MM.1S (cell line): ENCODE results near the gene CNGA1.
"Not testable (repeated sequence)": the region's sequence is repeated elsewhere in the genome, so short reads cannot be mapped to it uniquely, and the experiment has no call there.

Experiments
- DNase-seq: peaks from one replicate; pipeline ENCODE4 v3.0.0-alpha.2; 2015
- H2AFZ ChIP-seq: fragments of 300-600 bp; sonication (generic); 2 replicates; pipeline ENCODE4 v1.6.0; 2016; ENCODE audit warnings: antibody characterized with exemption, low read length
- H3F3A ChIP-seq: fragments of 300-600 bp; sonication (generic); 2 replicates; pipeline ENCODE4 v1.6.1; 2016; ENCODE audit warnings: mild to moderate bottlenecking, antibody characterized with exemption, low read length, moderate library complexity, mixed read lengths; ENCODE audit not compliant: insufficient read depth
- H3K27ac ChIP-seq: fragments of 300-600 bp; sonication (generic); 2 replicates; pipeline ENCODE4 v1.5.1; 2016; ENCODE audit warnings: mild to moderate bottlenecking, low read length
- H3K27me3 ChIP-seq: fragments of 300-600 bp; sonication (generic); replicated peaks from 2 replicates; pipeline ENCODE4 v1.6.0; 2016; ENCODE audit warnings: low read length; ENCODE audit not compliant: insufficient read depth
- H3K36me3 ChIP-seq: fragments of 300-600 bp; sonication (generic); replicated peaks from 2 replicates; pipeline ENCODE4 v1.6.1; 2016; ENCODE audit warnings: mild to moderate bottlenecking, low read length, mixed read lengths; ENCODE audit not compliant: insufficient read depth
- H3K4me1 ChIP-seq: fragments of 300-600 bp; sonication (generic); 2 replicates; pipeline ENCODE4 v1.6.1; 2016; ENCODE audit warnings: low read length, mixed read lengths
- H3K4me2 ChIP-seq: fragments of 300-600 bp; sonication (generic); 2 replicates; pipeline ENCODE4 v1.6.0; 2016; ENCODE audit warnings: low read depth, low read length
- H3K4me3 ChIP-seq: fragments of 300-600 bp; sonication (generic); 2 replicates; pipeline ENCODE4 v1.5.1; 2016; ENCODE audit warnings: low read length, mixed read lengths
- H3K79me2 ChIP-seq: fragments of 300-600 bp; sonication (generic); 2 replicates; pipeline ENCODE4 v1.6.1; 2016; ENCODE audit warnings: mixed run types, low read length, mixed read lengths
- H3K9ac ChIP-seq: fragments of 300-600 bp; sonication (generic); 2 replicates; pipeline ENCODE4 v1.6.1; 2016; ENCODE audit warnings: low read length, mixed read lengths
- H3K9me2 ChIP-seq: fragments of 300-600 bp; sonication (generic); replicated peaks from 2 replicates; pipeline ENCODE4 v1.6.1; 2016; ENCODE audit warnings: mild to moderate bottlenecking, low read length, mixed read lengths; ENCODE audit not compliant: insufficient read depth
- H3K9me3 ChIP-seq: fragments of 300-600 bp; sonication (generic); replicated peaks from 2 replicates; pipeline ENCODE4 v1.6.1; 2016; ENCODE audit warnings: mild to moderate bottlenecking, low read length, mixed read lengths; ENCODE audit not compliant: insufficient read depth
- H4K20me1 ChIP-seq: fragments of 300-600 bp; sonication (generic); 2 replicates; pipeline ENCODE4 v1.6.1; 2016; ENCODE audit warnings: mild to moderate bottlenecking, low read length, moderate library complexity, mixed read lengths; ENCODE audit not compliant: insufficient read depth
- EZH2 ChIP-seq: fragments of 300-600 bp; sonication (generic); optimal IDR thresholded peaks from 2 replicates; pipeline ENCODE3; 2017; ENCODE audit warnings: low read depth, mild to moderate bottlenecking, antibody characterized with exemption, low read length, mixed read lengths
- EZH2phosphoT487 ChIP-seq: fragments of 300-600 bp; sonication (generic); IDR thresholded peaks from 2 replicates; pipeline ENCODE4 v1.6.1; 2018; ENCODE audit warnings: antibody characterized with exemption, low read length
- TF ChIP-seq, protein P1 (sequence below): fragments of 300-600 bp; sonication (generic); IDR thresholded peaks from 2 replicates; pipeline ENCODE4 v1.5.1; 2016; ENCODE audit warnings: antibody characterized with exemption, low read length, mixed read lengths

CNGA1 gene

DNA sequence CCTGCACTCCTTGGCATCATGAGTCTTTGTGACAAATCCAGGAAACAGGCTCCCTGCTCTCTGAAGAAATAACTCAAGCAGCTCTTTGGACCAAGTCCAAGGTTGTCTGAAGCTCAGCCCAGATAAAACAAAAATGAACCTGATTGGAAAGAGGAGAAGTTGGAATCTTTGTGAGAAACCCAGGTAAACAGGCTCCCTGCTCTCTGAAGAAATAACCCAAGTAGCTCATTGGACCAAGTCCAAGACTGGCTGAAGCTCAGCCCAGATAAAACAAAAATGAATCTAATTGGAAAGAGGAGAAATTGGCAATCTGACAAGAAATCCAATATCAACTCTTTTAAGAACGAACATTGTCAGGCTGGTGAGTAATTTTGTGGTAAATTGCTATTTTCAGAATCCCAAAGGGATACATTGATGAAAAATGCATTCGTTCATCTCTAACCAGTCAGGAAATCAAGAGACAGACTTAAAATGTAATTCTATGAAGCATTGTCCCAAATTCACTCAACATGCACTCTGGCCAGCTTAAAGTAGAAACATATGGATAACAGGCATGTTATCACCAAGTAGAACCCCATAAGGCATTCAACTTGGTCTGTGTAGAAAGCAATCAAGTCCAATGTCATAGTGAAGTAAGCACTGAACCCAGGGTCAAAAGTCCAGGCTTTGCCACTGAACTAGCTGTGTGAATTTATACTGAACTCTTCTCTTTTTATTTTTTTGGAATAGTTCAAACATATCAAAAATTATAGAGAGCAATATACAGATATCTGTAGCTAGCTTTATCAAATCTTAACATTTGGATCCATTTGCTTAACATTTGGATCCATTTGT is 85.3 kb downstream of the CNGA1 start:
- Histone ChIP-seq H3K9ac (no peak overlapping the region), H3K4me2 (no peak overlapping the region), H3K4me3 (no peak overlapping the region), H3K27ac (no peak overlapping the region), H3K9me3 (no peaks in the 10 kb centered on the region), H3K9me2 (no peaks in the 10 kb centered on the region), H3K27me3 (no peaks in the 10 kb centered on the region), H3K36me3 (no peaks in the 10 kb centered on the region), H3K79me2 (no peaks in the 10 kb centered on the region), H2AFZ (no peak overlapping the region), H4K20me1 (no peaks in the 10 kb centered on the region), H3F3A (no peaks in the 10 kb centered on the region), H3K4me1 (no peaks in the 10 kb centered on the region)
- DNase-seq = no peak
- no peak for TF ChIP-seq EZH2phosphoT487
- TF ChIP-seq, protein P1, sequence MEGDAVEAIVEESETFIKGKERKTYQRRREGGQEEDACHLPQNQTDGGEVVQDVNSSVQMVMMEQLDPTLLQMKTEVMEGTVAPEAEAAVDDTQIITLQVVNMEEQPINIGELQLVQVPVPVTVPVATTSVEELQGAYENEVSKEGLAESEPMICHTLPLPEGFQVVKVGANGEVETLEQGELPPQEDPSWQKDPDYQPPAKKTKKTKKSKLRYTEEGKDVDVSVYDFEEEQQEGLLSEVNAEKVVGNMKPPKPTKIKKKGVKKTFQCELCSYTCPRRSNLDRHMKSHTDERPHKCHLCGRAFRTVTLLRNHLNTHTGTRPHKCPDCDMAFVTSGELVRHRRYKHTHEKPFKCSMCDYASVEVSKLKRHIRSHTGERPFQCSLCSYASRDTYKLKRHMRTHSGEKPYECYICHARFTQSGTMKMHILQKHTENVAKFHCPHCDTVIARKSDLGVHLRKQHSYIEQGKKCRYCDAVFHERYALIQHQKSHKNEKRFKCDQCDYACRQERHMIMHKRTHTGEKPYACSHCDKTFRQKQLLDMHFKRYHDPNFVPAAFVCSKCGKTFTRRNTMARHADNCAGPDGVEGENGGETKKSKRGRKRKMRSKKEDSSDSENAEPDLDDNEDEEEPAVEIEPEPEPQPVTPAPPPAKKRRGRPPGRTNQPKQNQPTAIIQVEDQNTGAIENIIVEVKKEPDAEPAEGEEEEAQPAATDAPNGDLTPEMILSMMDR = no peak
- no peak for TF ChIP-seq EZH2

GRCh38 chr4:47929682-47930201 is 86.7 kb downstream of the CNGA1 start:
- Histone ChIP-seq H3K36me3 (no peaks in the 10 kb centered on the region), H3K4me2 (no peak overlapping the region), H3K9me2 (no peaks in the 10 kb centered on the region), H3K4me1 (no peaks in the 10 kb centered on the region), H3K27ac (no peak overlapping the region), H3K4me3 (no peak overlapping the region), H3K9me3 (no peaks in the 10 kb centered on the region), H3K27me3 (no peaks in the 10 kb centered on the region), H3K9ac (no peak overlapping the region), H3F3A (no peaks in the 10 kb centered on the region), H3K79me2 (no peaks in the 10 kb centered on the region), H4K20me1 (no peaks in the 10 kb centered on the region), H2AFZ (no peak overlapping the region)
- TF ChIP-seq EZH2phosphoT487 = no peak
- TF ChIP-seq, protein P1 = no peak
- no peak for TF ChIP-seq EZH2
- no peak for DNase-seq

- H3K36me3 ChIP-seq = no peaks in the 10 kb centered on the region
- H3F3A ChIP-seq = no peaks in the 10 kb centered on the region
- H3K9ac ChIP-seq = no peak overlapping the region
- H4K20me1 ChIP-seq = no peaks in the 10 kb centered on the region
- no peaks in the 10 kb centered on the region for H3K27me3 ChIP-seq
- H3K27ac ChIP-seq = no peak overlapping the region
- H3K9me3 ChIP-seq = no peaks in the 10 kb centered on the region
- TF ChIP-seq EZH2 (no peak), EZH2phosphoT487 (no peak)
- TF ChIP-seq, protein P1 = peak; percentile 84
- no peaks in the 10 kb centered on the region for H3K9me2 ChIP-seq
- H3K4me3 ChIP-seq = no peak overlapping the region
- H3K79me2 ChIP-seq = no peaks in the 10 kb centered on the region
- peak overlapping the region; percentile 22 for H3K4me2 ChIP-seq
- no peak overlapping the region for H2AFZ ChIP-seq
- no peaks in the 10 kb centered on the region for H3K4me1 ChIP-seq
- DNase-seq = peak; percentile 65
These were observed 89.7 kb downstream of the CNGA1 start for GRCh38 chr4:47926667-47927258.

DNA sequence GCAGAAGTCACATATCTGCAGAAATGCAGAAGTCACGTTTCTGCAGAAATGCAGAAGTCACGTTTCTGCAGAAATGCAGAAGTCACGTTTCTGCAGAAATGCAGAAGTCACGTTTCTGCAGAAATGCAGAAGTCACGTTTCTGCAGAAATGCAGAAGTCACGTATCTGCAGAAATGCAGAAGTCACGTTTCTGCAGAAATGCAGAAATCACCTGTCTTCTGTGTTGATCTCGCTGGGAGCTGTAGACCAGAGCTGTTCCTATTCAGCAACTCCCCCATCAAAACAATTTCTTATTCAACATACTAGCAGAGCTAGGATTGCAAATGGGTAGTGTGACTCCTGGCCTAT is 93.2 kb downstream of the CNGA1 start:
- H3K4me3 ChIP-seq, H3K9me3 ChIP-seq, H3F3A ChIP-seq, H3K27ac ChIP-seq, H3K79me2 ChIP-seq, H3K9me2 ChIP-seq, H3K27me3 ChIP-seq, DNase-seq, H3K4me2 ChIP-seq, H3K4me1 ChIP-seq, H3K9ac ChIP-seq, H4K20me1 ChIP-seq, H3K36me3 ChIP-seq, H2AFZ ChIP-seq: not testable (repeated sequence)

DNA sequence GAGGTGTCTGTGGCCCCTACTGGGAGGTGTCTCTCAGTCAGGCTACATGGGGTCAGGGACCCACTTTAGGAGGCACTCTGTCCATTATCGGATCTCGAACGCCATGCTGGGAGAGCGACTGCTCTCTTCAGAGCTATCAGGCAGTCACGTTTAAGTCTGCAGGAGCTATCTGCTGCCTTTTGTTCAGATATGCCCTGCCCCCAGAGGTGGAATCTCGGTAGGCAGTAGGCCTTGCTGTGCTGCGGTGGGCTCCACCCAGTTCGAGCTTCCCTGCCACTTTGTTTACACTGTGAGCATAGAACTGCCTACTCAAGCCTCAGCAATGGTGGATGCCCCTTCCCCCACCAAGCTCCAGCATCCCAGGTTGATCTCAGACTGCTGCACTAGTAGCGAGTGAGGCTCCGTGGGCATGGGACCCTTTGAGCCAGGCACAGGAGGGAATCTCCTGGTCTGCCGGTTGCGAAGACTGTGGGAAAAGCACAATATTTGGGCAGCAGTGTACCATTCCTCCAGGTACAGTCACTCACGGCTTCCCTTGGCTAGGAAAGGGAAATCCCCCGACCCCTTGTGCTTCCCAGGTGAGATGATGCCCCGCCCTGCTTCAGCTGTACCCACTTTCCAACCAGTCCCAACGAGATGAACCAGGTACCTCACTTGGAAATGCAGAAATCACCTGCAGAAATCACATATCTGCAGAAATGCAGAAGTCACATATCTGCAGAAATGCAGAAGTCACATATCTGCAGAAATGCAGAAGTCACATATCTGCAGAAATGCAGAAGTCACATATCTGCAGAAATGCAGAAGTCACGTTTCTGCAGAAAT is 93.8 kb downstream of the CNGA1 start:
- not testable (repeated sequence) for H3K27me3 ChIP-seq, H3K4me1 ChIP-seq, H3K9me2 ChIP-seq, H2AFZ ChIP-seq, DNase-seq, H4K20me1 ChIP-seq, H3K4me2 ChIP-seq, H3K79me2 ChIP-seq, H3K4me3 ChIP-seq, H3F3A ChIP-seq, H3K9ac ChIP-seq, H3K27ac ChIP-seq, H3K36me3 ChIP-seq, H3K9me3 ChIP-seq
